Ishikawa (cell line): ENCODE results near the gene ZNF622.

ENCODE experiments used
- EP300 ChIP-seq: IDR thresholded peaks from 2 replicates; pipeline ENCODE4 v1.6.1; 2012; ENCODE audit warnings: borderline replicate concordance
- RAD21 ChIP-seq: IDR thresholded peaks from 2 replicates; pipeline ENCODE4 v1.6.1; 2012; ENCODE audit warnings: low read depth
- REST ChIP-seq: IDR thresholded peaks from 2 replicates; pipeline ENCODE4 v1.6.1; 2012; ENCODE audit warnings: low read depth, mild to moderate bottlenecking
- TAF1 ChIP-seq: IDR thresholded peaks from 2 replicates; pipeline ENCODE4 v1.6.1; 2012; ENCODE audit warnings: low read depth, mild to moderate bottlenecking
- TCF12 ChIP-seq: IDR thresholded peaks from 2 replicates; pipeline ENCODE4 v1.6.1; 2012; ENCODE audit warnings: low read depth
- TEAD4 ChIP-seq: IDR thresholded peaks from 2 replicates; pipeline ENCODE4 v1.6.1; 2012

- TF ChIP-seq TAF1 (no peak), EP300 (no peak), TEAD4 (no peak), TCF12 (no peak), REST (no peak), RAD21 (no peak)
Observed at GRCh38 chr5:16507716-16508115, 42.1 kb upstream of the ZNF622 start.
